GM23338 (cell line): ENCODE results near the gene TMEM123.

Source experiments
- CREB1 ChIP-seq: fragments of 250-450 bp; sonication (Bioruptor Pico); IDR thresholded peaks from 2 replicates; pipeline ENCODE4 v1.5.0; 2020; ENCODE audit warnings: low read depth, mild to moderate bottlenecking, moderate library complexity
- CTCF ChIP-seq, 2 experiments: fragments of 200-600 bp in 1 of 2; sonication (generic) in 1 of 2; conservative IDR thresholded peaks; 2 replicates each; pipeline versions ENCODE4 v1.5.1 to v1.6.1; 2016 to 2017; ENCODE audit warnings: antibody characterized with exemption in 2 of 2, low read depth in 2 of 2, mild to moderate bottlenecking in 2 of 2, moderate library complexity in 1 of 2
- ETS1 ChIP-seq: IDR thresholded peaks from 2 replicates; pipeline ENCODE4 v1.6.1; 2016; ENCODE audit warnings: antibody characterized with exemption
- EZH2 ChIP-seq: fragments of 200-600 bp; sonication (generic); IDR thresholded peaks from one replicate; pipeline ENCODE4 v1.8.0; 2017; ENCODE audit warnings: antibody characterized with exemption, mild to moderate bottlenecking, low read depth; ENCODE audit not compliant: unreplicated experiment
- EZH2phosphoT487 ChIP-seq: fragments of 200-600 bp; sonication (generic); IDR thresholded peaks from one replicate; pipeline ENCODE4 v1.8.1; 2018; ENCODE audit warnings: antibody characterized with exemption; ENCODE audit not compliant: unreplicated experiment
- JUNB ChIP-seq: IDR thresholded peaks from one replicate; pipeline ENCODE4 v1.6.1; 2016; ENCODE audit warnings: antibody characterized with exemption; ENCODE audit not compliant: unreplicated experiment
- POLR2AphosphoS5 ChIP-seq: IDR thresholded peaks from 2 replicates; pipeline ENCODE4 v1.6.1; 2016; ENCODE audit warnings: antibody characterized with exemption, low read depth
- REST ChIP-seq: IDR thresholded peaks from one replicate; pipeline ENCODE4 v1.6.1; 2018; ENCODE audit warnings: antibody characterized with exemption; ENCODE audit not compliant: unreplicated experiment
- STAT1 ChIP-seq: IDR thresholded peaks from one replicate; pipeline ENCODE4 v1.6.1; 2016; ENCODE audit warnings: antibody characterized with exemption; ENCODE audit not compliant: unreplicated experiment
- ZNF114 ChIP-seq: fragments of 250-450 bp; sonication (Bioruptor Pico); IDR thresholded peaks from 2 replicates; pipeline ENCODE4 v1.5.0; 2020; ENCODE audit warnings: mild to moderate bottlenecking, moderate library complexity
- ZNF331 ChIP-seq: fragments of 250-450 bp; sonication (Bioruptor Pico); IDR thresholded peaks from 2 replicates; pipeline ENCODE4 v1.5.0; 2020; ENCODE audit warnings: low read depth, mild to moderate bottlenecking, moderate library complexity
- ZNF462 ChIP-seq: fragments of 250-450 bp; sonication (Bioruptor Pico); IDR thresholded peaks from 2 replicates; pipeline ENCODE4 v1.5.0; 2020; ENCODE audit warnings: mild to moderate bottlenecking, moderate library complexity

GRCh38 chr11:102488208-102488607, 35.6 kb upstream of the TMEM123 start:
- TF ChIP-seq CTCF (conservative IDR thresholded peaks at IDR 0.05; ENCODE audit: low read depth in 2 of 2) (no peak), POLR2AphosphoS5 (no peak), REST (no peak), EZH2 (no peak), JUNB (no peak), ETS1 (no peak), EZH2phosphoT487 (no peak), CREB1 (no peak), ZNF114 (CRISPR knock-in tag) (no peak), STAT1 (no peak), ZNF331 (CRISPR knock-in tag) (no peak), ZNF462 (no peak)
